Skeletal muscle satellite cell (primary cell): ENCODE results near the gene RAB11FIP5.

Source experiments
- H3K27me3 ChIP-seq: 2 replicates; pipeline ENCODE4 v1.7.0; 2013; ENCODE audit warnings: low read length; ENCODE audit not compliant: control insufficient read depth, insufficient read depth
- H3K36me3 ChIP-seq: 2 replicates; pipeline ENCODE4 v1.7.0; 2013; ENCODE audit warnings: mild to moderate bottlenecking, control low read depth, low read length; ENCODE audit not compliant: insufficient read depth
- H3K4me1 ChIP-seq: 2 replicates; pipeline ENCODE4 v1.7.0; 2013; ENCODE audit warnings: low read length; ENCODE audit not compliant: control insufficient read depth, insufficient read depth
- H3K4me2 ChIP-seq: 2 replicates; pipeline ENCODE4 v1.7.0; 2013; ENCODE audit warnings: mild to moderate bottlenecking, low read length
- H3K4me3 ChIP-seq: 2 replicates; pipeline ENCODE4 v1.7.0; 2013; ENCODE audit warnings: low read length
- H3K9ac ChIP-seq: 2 replicates; pipeline ENCODE4 v1.7.0; 2013; ENCODE audit warnings: mild to moderate bottlenecking, low read depth, low read length, moderate library complexity
- H3K9me3 ChIP-seq: replicated peaks from 2 replicates; pipeline ENCODE4 v1.7.0; 2013; ENCODE audit warnings: mild to moderate bottlenecking, control low read depth, low read length

RAB11FIP5 gene

DNA sequence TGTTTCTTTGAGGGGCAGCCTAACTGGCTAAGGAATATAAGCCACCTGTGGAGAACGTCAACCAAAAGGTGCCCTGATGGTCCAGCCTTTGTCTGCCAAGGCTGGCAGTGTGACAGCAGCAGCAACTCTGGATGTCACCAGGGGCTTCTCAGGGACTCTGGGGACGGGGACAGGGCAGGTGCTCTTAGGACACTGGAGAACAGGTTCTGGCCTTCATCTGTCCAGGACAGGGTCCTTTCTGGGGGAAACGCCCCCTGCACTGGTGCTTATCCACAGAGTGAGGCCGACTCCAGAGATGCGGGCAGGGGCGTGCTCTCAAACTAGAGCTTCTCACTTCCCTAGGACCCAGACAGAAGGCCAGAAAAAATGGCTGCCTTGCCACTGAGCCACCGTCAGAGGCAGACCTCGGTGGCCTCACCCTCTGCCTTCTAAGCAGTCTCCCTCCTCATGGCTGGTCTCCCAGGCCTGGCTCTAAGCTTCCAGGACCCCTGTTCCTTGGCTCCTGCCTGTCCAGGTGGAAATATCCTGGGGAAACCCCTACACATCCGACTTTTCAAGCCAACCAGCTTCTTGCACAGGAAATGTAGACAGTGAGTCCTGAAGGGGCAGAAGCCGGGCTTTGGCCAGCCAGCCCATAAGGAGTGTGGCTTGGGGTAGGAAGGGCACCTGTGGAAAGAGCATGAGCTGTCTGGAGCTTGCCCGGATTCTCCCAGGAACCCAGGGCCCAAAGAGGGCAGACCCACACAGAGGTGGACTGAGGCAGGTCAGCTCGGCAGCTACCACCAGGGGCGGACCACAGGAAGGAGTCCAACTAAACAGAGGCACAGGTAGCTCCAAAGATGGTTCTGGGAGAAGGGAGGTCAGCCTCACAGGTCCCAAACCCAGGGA, 30.0 kb downstream of the RAB11FIP5 start:
- no peaks in the 10 kb centered on the region for H3K9me3 ChIP-seq
- no peak overlapping the region for H3K4me3 ChIP-seq
- no peaks in the 10 kb centered on the region for H3K4me1 ChIP-seq
- peaks cover 52% of the 10 kb centered on the region for H3K36me3 ChIP-seq
- no peak overlapping the region for H3K4me2 ChIP-seq
- H3K9ac ChIP-seq = no peak overlapping the region
- H3K27me3 ChIP-seq = no peaks in the 10 kb centered on the region

DNA sequence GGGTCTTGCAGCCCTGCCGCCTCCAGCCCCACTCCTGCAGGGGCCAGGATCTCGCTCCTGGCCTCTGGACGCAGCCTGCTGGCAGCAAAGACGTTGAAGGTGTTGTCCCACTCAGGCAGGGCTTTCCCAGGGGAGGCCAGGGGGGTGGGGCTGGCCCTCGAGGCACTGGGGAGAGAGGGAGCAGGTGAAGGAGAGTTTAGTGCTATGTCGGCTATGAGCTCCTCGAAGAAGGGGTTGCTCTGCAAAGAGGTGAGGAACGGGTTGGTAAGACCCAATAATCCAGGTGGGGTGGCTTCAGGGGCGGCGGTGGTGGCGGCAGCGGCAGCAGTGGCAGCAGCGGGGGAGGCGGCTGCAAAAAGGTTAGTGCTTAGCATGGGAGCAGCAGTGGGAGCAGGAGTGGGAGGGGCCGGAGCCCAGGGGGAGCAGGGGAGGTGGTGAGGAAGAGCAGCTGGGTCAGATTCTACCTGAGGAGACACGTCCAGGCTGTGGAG, 31.5 kb downstream of the RAB11FIP5 start:
- Histone ChIP-seq H3K4me3 (no peak overlapping the region), H3K27me3 (no peaks in the 10 kb centered on the region), H3K4me2 (no peak overlapping the region), H3K36me3 (peaks cover 36% of the 10 kb centered on the region), H3K4me1 (no peaks in the 10 kb centered on the region), H3K9ac (no peak overlapping the region), H3K9me3 (no peaks in the 10 kb centered on the region)

DNA sequence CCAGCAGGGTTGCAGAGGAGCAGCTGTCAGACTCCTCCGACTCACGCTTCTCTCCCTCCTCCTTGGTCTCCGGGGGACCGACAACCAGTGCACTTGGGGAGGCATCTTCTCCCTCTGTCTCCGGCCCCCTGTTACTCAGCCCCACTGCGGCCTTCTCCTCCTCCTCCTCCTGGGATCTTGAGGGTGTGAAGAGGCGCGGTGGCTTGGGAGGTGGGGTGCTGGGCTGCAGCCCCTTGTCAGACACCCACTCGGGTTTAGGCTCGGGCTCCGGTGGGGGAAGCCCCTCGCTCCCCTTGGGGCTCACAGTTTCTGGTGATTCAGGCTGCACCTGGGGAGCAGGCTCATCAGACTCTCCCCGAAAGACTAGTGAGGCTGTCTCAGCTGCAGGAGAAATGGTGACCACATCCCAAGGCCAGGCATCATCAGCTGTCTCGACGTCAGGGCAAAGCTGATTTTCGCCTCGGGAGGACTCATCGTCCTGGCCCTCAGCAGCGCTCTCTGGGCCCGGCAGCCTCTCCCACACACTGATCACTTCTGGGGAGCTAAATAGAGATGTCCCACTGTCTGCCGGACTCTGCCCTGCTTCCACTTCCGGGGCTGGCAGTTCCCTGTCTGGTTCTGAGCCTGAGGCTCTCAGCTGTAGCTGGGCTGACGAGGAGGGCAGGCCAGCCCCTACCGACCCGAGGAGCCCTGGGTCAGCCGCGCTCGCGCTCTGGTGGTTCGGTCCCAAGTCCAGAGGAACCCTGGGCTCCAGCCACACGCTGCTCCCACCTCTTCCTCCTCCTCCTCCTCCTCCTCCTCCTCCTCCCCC, 32.2 kb downstream of the RAB11FIP5 start:
- H3K9me3 ChIP-seq = no peaks in the 10 kb centered on the region
- H3K4me3 ChIP-seq = no peak overlapping the region
- peaks cover 38% of the 10 kb centered on the region for H3K36me3 ChIP-seq
- H3K27me3 ChIP-seq = no peaks in the 10 kb centered on the region
- H3K9ac ChIP-seq = peak overlapping the region; percentile 9
- no peaks in the 10 kb centered on the region for H3K4me1 ChIP-seq
- H3K4me2 ChIP-seq = peak overlapping the region; percentile 53

DNA sequence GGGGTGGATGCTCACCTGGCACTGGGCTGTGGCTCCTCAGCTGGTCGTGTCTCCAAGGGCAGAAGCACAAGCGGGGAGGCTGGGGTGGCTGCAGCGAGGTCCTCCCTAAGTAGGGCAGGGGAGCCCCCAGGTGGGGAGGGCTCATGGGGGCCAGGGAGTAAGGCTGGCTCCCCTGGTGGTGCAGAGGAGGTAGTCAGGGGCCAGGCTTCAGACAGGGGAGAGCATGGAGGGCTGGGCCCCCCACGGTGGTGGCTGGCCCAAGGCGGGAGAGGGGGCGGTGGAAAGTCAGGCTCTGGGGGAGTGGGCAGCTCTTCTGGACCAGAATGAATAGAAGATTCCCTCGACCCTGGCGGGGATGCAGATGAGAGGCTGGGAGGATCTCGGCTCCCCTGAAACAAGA, 33.1 kb downstream of the RAB11FIP5 start:
- no peaks in the 10 kb centered on the region for H3K4me1 ChIP-seq
- H3K27me3 ChIP-seq = no peaks in the 10 kb centered on the region
- no peak overlapping the region for H3K4me3 ChIP-seq
- no peak overlapping the region for H3K9ac ChIP-seq
- H3K36me3 ChIP-seq = peaks cover 37% of the 10 kb centered on the region
- H3K9me3 ChIP-seq = no peaks in the 10 kb centered on the region
- H3K4me2 ChIP-seq = no peak overlapping the region

DNA sequence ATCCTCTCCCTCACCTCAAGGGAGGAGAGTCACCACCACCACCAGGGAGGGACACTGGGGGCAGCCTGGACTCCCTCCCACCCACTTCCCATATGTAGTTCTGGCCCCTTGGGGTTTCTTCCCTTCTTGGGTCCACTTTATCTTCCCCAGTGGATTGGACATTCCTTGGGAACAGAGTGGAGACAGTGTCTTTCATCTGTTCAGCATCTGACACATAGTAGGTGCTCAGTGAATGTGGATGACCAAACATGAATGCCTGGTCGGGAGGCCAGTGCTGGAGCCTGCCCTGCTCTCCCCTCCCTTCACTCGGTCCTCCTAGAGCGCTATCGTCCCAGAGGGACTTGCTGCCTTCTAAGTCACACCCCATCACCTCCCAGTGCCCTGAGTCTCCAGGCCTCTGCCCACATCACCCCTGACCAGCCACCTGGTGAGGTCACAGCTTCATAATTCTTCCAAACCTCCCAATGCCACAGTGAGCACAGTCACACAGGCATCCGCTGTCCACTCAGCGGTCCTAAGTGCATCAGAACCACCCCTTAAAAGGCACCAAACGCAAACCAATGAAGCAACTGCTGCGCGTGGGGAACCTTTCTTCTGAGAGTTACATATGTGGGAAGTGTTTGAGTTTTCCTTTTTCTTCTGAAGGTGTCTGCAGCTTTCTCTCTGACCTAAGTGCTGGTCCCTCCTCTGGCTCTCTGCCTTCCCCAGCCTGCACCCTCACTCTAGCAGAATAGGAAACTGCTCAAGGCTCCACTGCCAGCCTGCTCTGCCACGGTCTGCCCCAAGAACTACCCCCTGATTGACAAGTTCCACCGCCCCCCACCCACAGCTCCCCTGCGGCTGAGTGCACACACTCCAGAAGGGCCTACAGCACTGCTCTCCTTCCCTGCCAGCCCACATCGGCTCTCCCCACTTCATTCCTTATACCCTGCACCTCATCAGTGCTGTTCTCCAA, 34.0 kb downstream of the RAB11FIP5 start:
- Histone ChIP-seq H3K4me3 (no peak overlapping the region), H3K9ac (no peak overlapping the region), H3K9me3 (no peaks in the 10 kb centered on the region), H3K27me3 (no peaks in the 10 kb centered on the region), H3K4me2 (no peak overlapping the region), H3K36me3 (peaks cover 37% of the 10 kb centered on the region), H3K4me1 (no peaks in the 10 kb centered on the region)

DNA sequence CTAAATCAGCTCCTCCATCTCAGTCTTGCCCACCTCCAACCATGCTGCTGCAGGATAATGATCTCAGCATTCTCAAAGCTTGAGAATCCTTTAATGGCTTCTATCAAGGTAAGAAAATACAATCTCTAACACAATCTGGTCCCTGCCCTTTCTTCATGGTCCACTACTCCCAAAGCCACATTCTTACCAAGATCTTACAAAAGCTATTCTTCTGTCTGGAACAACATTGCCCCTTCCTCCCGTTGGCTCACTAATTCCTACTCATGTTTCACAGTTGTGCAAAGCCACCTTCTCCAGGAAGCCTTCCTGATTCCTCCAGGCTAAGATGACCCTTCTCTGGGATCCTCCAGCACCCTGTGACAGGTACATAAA, 35.3 kb downstream of the RAB11FIP5 start:
- no peaks in the 10 kb centered on the region for H3K9me3 ChIP-seq
- H3K4me1 ChIP-seq = no peaks in the 10 kb centered on the region
- H3K36me3 ChIP-seq = peaks cover 43% of the 10 kb centered on the region
- no peaks in the 10 kb centered on the region for H3K27me3 ChIP-seq
- no peak overlapping the region for H3K4me3 ChIP-seq
- H3K4me2 ChIP-seq = no peak overlapping the region
- no peak overlapping the region for H3K9ac ChIP-seq

DNA sequence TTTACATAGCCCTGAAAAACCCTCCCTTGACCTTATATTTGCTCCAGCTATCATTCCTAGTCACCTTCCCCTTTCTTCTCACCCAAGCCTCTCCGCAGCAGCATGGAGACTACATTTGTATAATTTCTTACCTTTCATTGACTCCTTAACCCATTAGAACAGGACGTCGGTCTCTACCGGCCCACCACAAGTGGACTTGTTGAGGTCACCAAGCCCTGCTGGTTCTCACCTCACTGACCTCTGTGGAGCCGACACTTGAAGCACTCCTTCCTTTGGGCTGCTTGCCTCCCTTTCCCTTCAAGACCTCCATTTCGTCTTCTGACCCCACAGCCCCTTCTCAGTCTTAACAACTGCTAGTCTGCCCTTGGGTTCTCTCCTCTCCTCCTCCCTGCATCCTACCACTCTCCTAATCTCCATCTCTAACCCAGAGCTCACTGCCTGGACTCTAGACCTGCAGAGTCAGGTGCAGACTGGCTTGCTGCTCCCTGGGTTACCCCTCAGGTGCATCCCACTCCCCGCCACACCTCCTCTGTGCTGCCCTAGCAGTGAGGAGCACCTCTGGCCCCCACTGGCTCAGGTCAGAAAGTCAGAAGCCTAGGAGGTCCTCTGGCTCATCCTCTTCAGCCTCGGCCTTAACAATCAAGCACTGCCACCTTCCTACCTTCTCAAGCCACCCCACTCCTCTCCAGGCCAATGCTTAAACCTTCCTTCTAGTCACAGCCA, 35.9 kb downstream of the RAB11FIP5 start:
- H3K4me3 ChIP-seq = no peak overlapping the region
- H3K27me3 ChIP-seq = no peaks in the 10 kb centered on the region
- peaks cover 5% of the 10 kb centered on the region for H3K4me1 ChIP-seq
- H3K9ac ChIP-seq = no peak overlapping the region
- H3K4me2 ChIP-seq = no peak overlapping the region
- no peaks in the 10 kb centered on the region for H3K9me3 ChIP-seq
- peaks cover 43% of the 10 kb centered on the region for H3K36me3 ChIP-seq

DNA sequence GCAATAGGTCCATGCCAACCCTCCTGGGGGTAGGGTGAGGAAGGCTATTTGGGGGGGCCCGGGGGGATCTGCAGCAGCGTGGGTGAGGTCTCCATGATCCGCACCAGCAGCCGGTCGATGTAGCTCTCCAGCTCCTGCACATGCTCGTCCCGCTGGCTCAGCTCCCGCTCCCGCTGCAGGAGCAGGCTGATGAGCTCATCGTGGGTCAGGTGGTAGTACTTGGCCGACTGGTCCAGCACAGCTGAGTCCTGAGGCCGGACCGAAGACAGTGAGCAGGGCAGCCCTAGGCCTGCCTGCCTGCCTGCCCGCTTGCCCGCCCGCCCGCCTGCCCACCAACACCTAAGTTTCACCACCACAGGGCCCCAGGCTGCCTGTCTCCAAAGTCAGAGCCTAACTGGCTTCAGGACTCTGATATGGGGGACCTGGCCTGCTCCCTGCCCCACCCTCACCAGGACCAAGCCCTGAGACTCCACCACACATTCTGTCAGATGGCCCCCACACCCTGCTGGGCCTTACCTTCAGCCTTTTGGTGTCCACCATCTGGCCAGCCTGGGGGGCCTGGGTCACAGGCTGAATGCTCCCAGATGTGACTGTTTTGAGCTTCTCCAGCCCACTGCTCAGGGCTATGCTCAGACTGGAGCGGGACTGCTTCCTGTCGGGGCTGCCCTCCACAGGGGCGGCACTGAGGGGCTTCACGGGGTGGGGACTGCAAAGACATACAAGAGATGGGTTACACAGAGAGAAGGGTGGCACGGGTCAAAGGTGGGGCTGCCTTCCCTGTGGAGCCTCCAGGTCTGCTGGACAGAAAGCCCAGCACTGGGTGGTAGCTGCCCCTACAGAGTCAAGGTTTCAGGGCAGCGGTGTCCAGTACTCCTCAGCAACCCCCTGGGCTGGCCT, 37.0 kb downstream of the RAB11FIP5 start:
- Histone ChIP-seq H3K4me1 (peaks cover 7% of the 10 kb centered on the region), H3K9me3 (no peaks in the 10 kb centered on the region), H3K27me3 (no peaks in the 10 kb centered on the region), H3K4me3 (no peak overlapping the region), H3K9ac (no peak overlapping the region), H3K36me3 (peaks cover 43% of the 10 kb centered on the region), H3K4me2 (no peak overlapping the region)

DNA sequence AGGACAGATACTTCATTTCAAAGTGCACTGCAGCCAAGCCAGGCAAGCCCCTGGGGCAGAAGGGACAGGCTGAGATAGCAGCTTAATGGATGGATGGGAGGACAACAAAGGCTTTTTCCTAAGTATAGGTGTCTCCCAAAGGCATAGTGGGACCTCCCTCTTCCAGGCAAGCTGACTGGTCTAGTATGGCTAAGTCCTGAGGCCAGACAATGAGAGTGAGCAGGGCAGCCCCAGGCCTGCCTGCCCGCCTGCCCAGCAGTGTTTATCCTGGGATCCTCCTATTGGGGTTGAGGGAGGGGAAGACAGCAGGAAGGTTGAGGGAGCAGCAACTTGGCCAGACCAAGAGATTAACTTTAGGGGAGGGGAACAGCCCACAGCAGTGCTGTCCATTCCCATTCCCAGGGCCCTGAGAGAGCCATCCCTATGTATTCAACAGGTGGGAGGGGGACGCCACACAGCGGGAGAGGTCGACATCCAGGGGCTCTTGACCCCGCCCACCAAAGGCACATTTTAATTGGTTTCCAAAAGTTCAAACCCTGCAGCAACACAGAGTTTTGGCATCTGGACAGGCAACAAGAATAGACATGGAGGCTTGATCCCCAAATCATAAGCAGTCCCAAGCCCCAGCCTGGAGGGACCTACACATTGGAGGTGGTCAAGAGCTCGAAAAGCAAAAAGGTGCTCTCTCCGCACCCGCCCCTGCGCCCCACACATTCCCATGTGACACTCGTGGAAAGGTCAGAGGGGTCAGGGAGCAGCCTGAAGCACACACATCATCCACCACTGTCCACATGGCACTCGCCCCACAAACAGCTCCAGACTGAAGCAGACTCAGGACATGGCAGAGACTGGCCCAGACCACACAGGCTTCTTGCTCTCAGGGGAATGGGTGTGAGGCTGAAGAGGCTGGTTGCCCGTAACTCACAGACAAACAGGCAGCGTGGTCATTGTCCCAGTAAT, 38.4 kb downstream of the RAB11FIP5 start:
- H3K4me2 ChIP-seq = no peak overlapping the region
- H3K4me3 ChIP-seq = no peak overlapping the region
- no peak overlapping the region for H3K9ac ChIP-seq
- no peaks in the 10 kb centered on the region for H3K27me3 ChIP-seq
- peaks cover 32% of the 10 kb centered on the region for H3K36me3 ChIP-seq
- H3K4me1 ChIP-seq = peaks cover 14% of the 10 kb centered on the region
- H3K9me3 ChIP-seq = no peaks in the 10 kb centered on the region
